Tibial artery (tissue), 4 donors: ENCODE measurements around the gene MAMSTR.
"Not testable (repeated sequence)": the region's sequence is repeated elsewhere in the genome, so short reads cannot be mapped to it uniquely, and the experiment has no call there.

Experiments
- DNase-seq, 2 donors: peaks; one replicate each; pipeline ENCODE4 v3.0.0-alpha.2; 2019
- H3K27ac ChIP-seq, 2 donors: fragments of 200-600 bp; sonication (generic) in 1 of 2; 1 replicate in 1 of 2; 2 replicates in 1 of 2; pipeline ENCODE4 v1.5.1; 2018 to 2019; ENCODE audit warnings: mild to moderate bottlenecking in 1 of 2
- H3K27me3 ChIP-seq, 2 donors: fragments of 200-600 bp; sonication (generic) in 1 of 2; one replicate each; pipeline versions ENCODE4 v1.5.1 to v1.6.0; 2016 to 2019
- H3K36me3 ChIP-seq, 3 donors: fragments of 200-600 bp; sonication (generic) in 2 of 3; one replicate each; pipeline ENCODE4 v1.5.1; 2016 to 2019; ENCODE audit warnings: mild to moderate bottlenecking in 2 of 3
- H3K4me1 ChIP-seq, 4 donors: fragments of 200-600 bp; sonication (generic) in 2 of 4; 1 replicate in 3 of 4; 2 replicates in 1 of 4; pipeline ENCODE4 v1.5.1; 2016 to 2019
- H3K4me3 ChIP-seq, 2 donors: fragments of 200-600 bp; sonication (generic) in 1 of 2; 1 replicate in 1 of 2; 2 replicates in 1 of 2; pipeline ENCODE4 v1.5.1; 2018 to 2019; ENCODE audit warnings: mild to moderate bottlenecking in 2 of 2
- H3K9me3 ChIP-seq, 3 donors: fragments of 200-600 bp; sonication (generic) in 1 of 3; one replicate each; pipeline ENCODE4 v1.5.1; 2016 to 2019
- intact Hi-C: fragments of 100-400 bp; cut with DNase I; formaldehyde crosslinking; loops from one replicate; pipeline ENCODE4 v1.15.0; 2023; ENCODE audit warnings: low total_unique reads
- TF ChIP-seq, protein P1 (sequence below), 2 experiments: fragments of 200-600 bp in 1 of 2; fragments of 450-650 bp in 1 of 2; IDR thresholded peaks; one replicate each; pipeline ENCODE4 v1.5.1; 2017 to 2019; ENCODE audit warnings: antibody characterized with exemption in 2 of 2, mild to moderate bottlenecking in 1 of 2, moderate library complexity in 1 of 2

MAMSTR gene

GRCh38 chr19:48680436-48681126 is 38.9 kb downstream of the MAMSTR start:
- no peaks in the 10 kb centered on the region for H3K9me3 ChIP-seq
- TF ChIP-seq, protein P1, sequence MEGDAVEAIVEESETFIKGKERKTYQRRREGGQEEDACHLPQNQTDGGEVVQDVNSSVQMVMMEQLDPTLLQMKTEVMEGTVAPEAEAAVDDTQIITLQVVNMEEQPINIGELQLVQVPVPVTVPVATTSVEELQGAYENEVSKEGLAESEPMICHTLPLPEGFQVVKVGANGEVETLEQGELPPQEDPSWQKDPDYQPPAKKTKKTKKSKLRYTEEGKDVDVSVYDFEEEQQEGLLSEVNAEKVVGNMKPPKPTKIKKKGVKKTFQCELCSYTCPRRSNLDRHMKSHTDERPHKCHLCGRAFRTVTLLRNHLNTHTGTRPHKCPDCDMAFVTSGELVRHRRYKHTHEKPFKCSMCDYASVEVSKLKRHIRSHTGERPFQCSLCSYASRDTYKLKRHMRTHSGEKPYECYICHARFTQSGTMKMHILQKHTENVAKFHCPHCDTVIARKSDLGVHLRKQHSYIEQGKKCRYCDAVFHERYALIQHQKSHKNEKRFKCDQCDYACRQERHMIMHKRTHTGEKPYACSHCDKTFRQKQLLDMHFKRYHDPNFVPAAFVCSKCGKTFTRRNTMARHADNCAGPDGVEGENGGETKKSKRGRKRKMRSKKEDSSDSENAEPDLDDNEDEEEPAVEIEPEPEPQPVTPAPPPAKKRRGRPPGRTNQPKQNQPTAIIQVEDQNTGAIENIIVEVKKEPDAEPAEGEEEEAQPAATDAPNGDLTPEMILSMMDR (IDR thresholded peaks at IDR 0.05), result no peak
- no peaks in the 10 kb centered on the region for H3K27me3 ChIP-seq
- DNase-seq, result no peak
- H3K4me3 ChIP-seq, result no peak overlapping the region
- H3K36me3 ChIP-seq, result no peaks in the 10 kb centered on the region
- intact Hi-C loops, result no loop called here
- H3K27ac ChIP-seq, result no peak overlapping the region
- H3K4me1 ChIP-seq, result peaks cover 0 to 2% (median under 1%) of the 10 kb centered on the region in 4 donors

DNA sequence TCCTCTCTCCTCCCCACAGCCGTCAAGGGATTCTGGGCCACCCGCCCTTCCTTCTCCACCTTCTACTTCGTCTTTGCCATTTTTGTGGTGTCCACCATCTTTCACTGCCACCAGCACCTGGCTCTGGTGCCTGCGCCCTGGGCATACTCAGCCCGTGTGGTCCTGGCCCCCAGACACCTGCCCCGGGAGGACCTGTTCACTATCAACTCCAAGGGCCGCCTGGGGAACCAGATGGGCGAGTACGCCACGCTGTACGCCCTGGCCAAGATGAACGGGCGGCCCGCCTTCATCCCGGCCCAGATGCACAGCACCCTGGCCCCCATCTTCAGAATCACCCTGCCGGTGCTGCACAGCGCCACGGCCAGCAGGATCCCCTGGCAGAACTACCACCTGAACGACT is 39.5 kb downstream of the MAMSTR start:
- DNase-seq, H3K27ac ChIP-seq, H3K27me3 ChIP-seq, H3K36me3 ChIP-seq, H3K4me3 ChIP-seq, H3K4me1 ChIP-seq, intact Hi-C loops, H3K9me3 ChIP-seq: not testable (repeated sequence)

GRCh38 chr19:48678201-48678600 is 41.3 kb downstream of the MAMSTR start:
- intact Hi-C loops, result loop anchor here (5.0 kb wide), 1 partner anchor 64 kb away; the partner anchor contains the start of gene RASIP1
- TF ChIP-seq, protein P1 (IDR thresholded peaks at IDR 0.05), result no peak

DNA sequence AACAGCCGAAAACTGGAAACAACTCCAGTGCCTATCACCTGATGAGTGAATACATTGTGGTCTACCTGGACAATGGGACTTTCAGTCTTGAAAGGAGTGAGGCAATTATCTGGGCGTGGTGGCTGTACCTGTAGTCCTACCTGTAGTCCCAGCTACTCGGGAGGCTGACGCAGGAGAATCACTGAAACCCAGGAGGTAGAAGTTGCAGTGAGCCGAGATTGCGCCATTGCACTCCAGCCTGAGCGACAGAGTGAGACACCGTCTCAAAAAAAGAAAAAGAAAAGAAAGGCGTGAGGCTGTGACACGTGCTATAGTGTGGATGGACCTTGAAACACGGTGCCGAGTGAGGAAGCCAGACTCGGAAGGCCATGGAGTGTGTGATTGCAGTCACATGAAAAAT is 42.6 kb downstream of the MAMSTR start:
- Histone ChIP-seq H3K27me3 (no peaks in the 10 kb centered on the region), H3K4me3 (no peak overlapping the region), H3K27ac (no peak overlapping the region), H3K9me3 (no peaks in the 10 kb centered on the region), H3K36me3 (no peaks in the 10 kb centered on the region), H3K4me1 (peaks cover 0 to 9% (median 3%) of the 10 kb centered on the region in 4 donors)
- no peak for DNase-seq
- intact Hi-C loops, result loop anchor here (5.0 kb wide), 1 partner anchor 65 kb away; the partner anchor contains the start of gene RASIP1
- TF ChIP-seq, protein P1 (IDR thresholded peaks at IDR 0.05), result no peak

More at GRCh38 chr19:48678201-48678600, 41.3 kb downstream of the MAMSTR start:
- Histone ChIP-seq H3K36me3 (no peaks in the 10 kb centered on the region), H3K4me3 (no peak overlapping the region), H3K27ac (no peak overlapping the region), H3K4me1 (peaks cover 0 to 9% (median 3%) of the 10 kb centered on the region in 4 donors), H3K9me3 (no peaks in the 10 kb centered on the region), H3K27me3 (no peaks in the 10 kb centered on the region)
- DNase-seq, result no peak

GRCh38 chr19:48676487-48676886 is 43.0 kb downstream of the MAMSTR start:
- H3K4me1 ChIP-seq, result peaks cover 0 to 9% (median 3%) of the 10 kb centered on the region in 4 donors
- H3K9me3 ChIP-seq, result no peaks in the 10 kb centered on the region
- no peak overlapping the region for H3K27ac ChIP-seq
- TF ChIP-seq, protein P1 (IDR thresholded peaks at IDR 0.05), result no peak
- no peak overlapping the region for H3K4me3 ChIP-seq
- no peak for DNase-seq
- no peaks in the 10 kb centered on the region for H3K36me3 ChIP-seq
- H3K27me3 ChIP-seq, result no peaks in the 10 kb centered on the region
- intact Hi-C loops, result loop anchor here (5.0 kb wide), 1 partner anchor 66 kb away; the partner anchor contains the start of gene RASIP1
